AG04450 (cell line): ENCODE measurements around the gene RANGAP1. TPM values are rescaled to one million over a fixed set of nuclear protein-coding genes. Genes with fewer than 3 reads are reported as not detected.
"Not testable (repeated sequence)": the region's sequence is repeated elsewhere in the genome, so short reads cannot be mapped to it uniquely, and the experiment has no call there.

Source experiments
- CTCF ChIA-PET: fragments of 300-600, 350-600 bp; formaldehyde crosslinking; extraction: SDS; loops from one replicate; lab custom pipeline; 2022; ENCODE audit warnings: antibody characterized with exemption, inconsistent platforms; lab: Charles Lee
- POLR2A ChIA-PET: fragments of 350-600 bp; formaldehyde crosslinking; extraction: SDS; loops from one replicate; lab custom pipeline; 2021; ENCODE audit warnings: antibody characterized with exemption, inconsistent platforms; lab: Yijun Ruan, JAX
- DNase-seq: peaks from one replicate; pipeline ENCODE4 v3.0.0-alpha.2; 2011; ENCODE audit warnings: low read depth, low spot score
- H3K27ac ChIP-seq: one replicate; pipeline ENCODE4 v1.5.1; 2012; ENCODE audit warnings: low read depth, low read length, control low read depth
- H3K27me3 ChIP-seq: one replicate; pipeline ENCODE4 v1.6.0; 2012; ENCODE audit warnings: low read length; ENCODE audit not compliant: control insufficient read depth, insufficient read depth
- H3K4me3 ChIP-seq: 2 replicates; pipeline ENCODE4 v1.5.1; 2011; ENCODE audit warnings: mild to moderate bottlenecking, low read depth, low read length, control low read depth
- H3K9me3 ChIP-seq: 2 replicates; pipeline ENCODE4 v1.5.1; 2012; ENCODE audit warnings: low read length; ENCODE audit not compliant: control insufficient read depth, insufficient read depth
- CTCF ChIP-seq: IDR thresholded peaks from 2 replicates; pipeline ENCODE4 v1.5.1; 2011; ENCODE audit warnings: low read depth, low read length, control low read depth, inconsistent platforms
- polyA plus RNA-seq: library from polyadenylated mRNA; depleted of rRNA; stranded (reverse); fragments of >200 nt; gene quantifications from 2 replicates; pipeline ENCODE4 v1.2.3, GENCODE V29; 2011

RANGAP1 gene
- polyA plus RNA-seq, 1 experiment, result 75.8 TPM

GRCh38 chr22:41262250-41262765 is 23.7 kb downstream of the RANGAP1 start:
- POLR2A ChIA-PET, result interaction anchor here (0.7 kb wide), 1 partner anchor 334 kb away, joined by 3 read pairs; no protein-coding TSS in a partner anchor

DNA sequence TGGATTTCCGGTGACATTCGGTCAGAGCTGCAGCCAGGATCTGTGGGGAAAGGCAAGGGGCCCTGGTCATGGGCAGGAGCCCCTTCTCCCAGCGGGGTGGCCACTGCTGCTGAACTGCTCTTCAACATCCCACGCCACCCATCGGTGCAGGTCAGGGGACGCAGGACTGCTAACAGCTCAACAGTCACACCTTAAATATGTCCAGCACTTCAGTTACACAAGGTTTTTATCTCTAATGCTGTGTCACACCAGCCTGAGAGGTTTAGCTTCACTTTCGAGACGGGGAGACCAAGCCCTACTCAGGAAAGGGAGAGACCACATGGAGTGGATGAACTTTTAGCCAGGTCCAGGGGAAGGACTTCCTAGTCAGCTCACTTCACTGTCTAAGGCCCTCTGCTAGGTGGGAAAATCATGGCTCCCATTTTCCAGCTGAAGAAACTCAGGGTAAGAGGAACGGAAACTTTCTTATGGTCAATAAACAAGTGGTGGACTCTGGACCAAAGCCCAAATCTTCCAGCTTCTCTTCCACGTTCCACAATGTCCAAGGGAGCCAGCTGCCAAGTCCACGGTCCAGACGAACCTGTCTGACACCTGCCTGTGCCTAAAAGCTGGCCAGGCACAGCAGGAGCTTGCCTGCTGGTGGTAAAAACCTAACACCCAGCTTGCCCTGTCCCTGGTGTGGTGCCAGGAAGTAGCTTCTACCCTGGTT is 24.3 kb downstream of the RANGAP1 start:
- POLR2A ChIA-PET, result interaction anchor here (0.7 kb wide), 1 partner anchor 333 kb away, joined by 3 read pairs; no protein-coding TSS in a partner anchor

More at GRCh38 chr22:41262250-41262765, 23.7 kb downstream of the RANGAP1 start:
- no peaks in the 10 kb centered on the region; the same call in 1 of the 2 replicates for H3K9me3 ChIP-seq
- no peaks in the 10 kb centered on the region for H3K27me3 ChIP-seq
- H3K4me3 ChIP-seq, result no peak overlapping the region
- H3K27ac ChIP-seq, result no peak overlapping the region
- no peak for TF ChIP-seq CTCF
- CTCF ChIA-PET, result interaction anchor here (1.1 to 1.2 kb wide), 2 partner anchors 340 kb away, joined by 3 read pairs; no protein-coding TSS in a partner anchor
- DNase-seq, result no peak

GRCh38 chr22:41260871-41261270 is 25.1 kb downstream of the RANGAP1 start:
- DNase-seq, result no peak
- ChIA-PET POLR2A (no interaction called here), CTCF (no interaction called here)
- no peak for TF ChIP-seq CTCF
- H3K27ac ChIP-seq, result no peak overlapping the region
- no peaks in the 10 kb centered on the region; the same call in 1 of the 2 replicates for H3K9me3 ChIP-seq
- no peak overlapping the region for H3K4me3 ChIP-seq
- H3K27me3 ChIP-seq, result no peaks in the 10 kb centered on the region

More for the DNA sequence above, 24.3 kb downstream of the RANGAP1 start:
- DNase-seq, result no peak
- no peak for TF ChIP-seq CTCF
- H3K4me3 ChIP-seq, result no peak overlapping the region
- CTCF ChIA-PET, result interaction anchor here (1.1 kb wide), 1 partner anchor 339 kb away, joined by 3 read pairs; no protein-coding TSS in a partner anchor
- H3K9me3 ChIP-seq, result no peaks in the 10 kb centered on the region; the same call in 1 of the 2 replicates
- H3K27ac ChIP-seq, result no peak overlapping the region
- H3K27me3 ChIP-seq, result no peaks in the 10 kb centered on the region

- H3K27ac ChIP-seq, H3K9me3 ChIP-seq, POLR2A ChIA-PET, H3K27me3 ChIP-seq, H3K4me3 ChIP-seq, DNase-seq: not testable (repeated sequence)
- CTCF ChIA-PET, result interaction anchor here (1.0 kb wide), 1 partner anchor 337 kb away, joined by 3 read pairs; no protein-coding TSS in a partner anchor
Observed at GRCh38 chr22:41259756-41260155, 26.2 kb downstream of the RANGAP1 start.

DNA sequence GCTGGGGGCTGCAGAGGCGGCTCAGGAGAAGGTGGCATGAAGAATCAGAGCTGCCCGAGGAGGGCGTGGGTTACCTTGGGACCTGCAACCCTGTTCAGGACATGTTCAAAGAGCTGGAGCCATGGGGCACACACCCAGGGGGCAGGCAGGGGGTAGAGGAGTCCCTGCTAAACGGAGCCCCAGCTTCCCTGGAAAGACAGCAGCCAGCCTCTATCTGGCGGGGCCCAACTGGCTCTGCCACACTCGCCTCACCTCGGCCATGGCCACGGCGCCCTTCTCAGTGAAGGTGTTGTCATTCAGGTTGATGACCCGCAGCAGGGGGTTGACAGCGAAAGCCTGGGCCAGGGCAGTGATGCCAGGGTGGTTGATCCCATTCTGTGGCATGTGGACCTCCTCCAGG is 28.3 kb downstream of the RANGAP1 start:
- ChIA-PET CTCF (interaction anchor here (0.9 kb wide), 1 partner anchor 260 kb away, joined by 3 read pairs; no protein-coding TSS in a partner anchor), POLR2A (interaction anchor here (0.6 kb wide), 1 partner anchor 20 kb away, joined by 3 read pairs; no protein-coding TSS in a partner anchor)
- Histone ChIP-seq H3K27ac (no peak overlapping the region), H3K4me3 (no peak overlapping the region), H3K27me3 (no peaks in the 10 kb centered on the region), H3K9me3 (no peaks in the 10 kb centered on the region)
- no peak for TF ChIP-seq CTCF
- DNase-seq, result no peak
